Panc1 (cell line): ENCODE data around the gene LAMB2.

ENCODE experiments used
- POLR2AphosphoS5 ChIP-seq: IDR thresholded peaks from 2 replicates; pipeline ENCODE4 v1.6.1; 2012; ENCODE audit warnings: mild to moderate bottlenecking, low read depth, low read length, moderate library complexity
- REST ChIP-seq, 2 experiments: IDR thresholded peaks; 2 replicates each; pipeline ENCODE4 v1.6.1; 2011 to 2012; ENCODE audit warnings: low read depth in 2 of 2, control low read depth in 1 of 2, low read length in 1 of 2, mild to moderate bottlenecking in 1 of 2, moderate library complexity in 1 of 2; ENCODE audit not compliant: insufficient read depth in 1 of 2
- SIN3A ChIP-seq: IDR thresholded peaks from 2 replicates; pipeline ENCODE4 v1.6.1; 2012; ENCODE audit warnings: low read depth, mild to moderate bottlenecking, low read length, moderate library complexity, borderline replicate concordance; ENCODE audit not compliant: insufficient read depth
- TF ChIP-seq, protein P1 (sequence below): fragments of 450-650 bp; IDR thresholded peaks from 2 replicates; pipeline ENCODE4 v1.5.1; 2017; ENCODE audit warnings: mild to moderate bottlenecking

GRCh38 chr3:49172551-49173041 is 39.7 kb upstream of the LAMB2 start:
- TF ChIP-seq, protein P1, sequence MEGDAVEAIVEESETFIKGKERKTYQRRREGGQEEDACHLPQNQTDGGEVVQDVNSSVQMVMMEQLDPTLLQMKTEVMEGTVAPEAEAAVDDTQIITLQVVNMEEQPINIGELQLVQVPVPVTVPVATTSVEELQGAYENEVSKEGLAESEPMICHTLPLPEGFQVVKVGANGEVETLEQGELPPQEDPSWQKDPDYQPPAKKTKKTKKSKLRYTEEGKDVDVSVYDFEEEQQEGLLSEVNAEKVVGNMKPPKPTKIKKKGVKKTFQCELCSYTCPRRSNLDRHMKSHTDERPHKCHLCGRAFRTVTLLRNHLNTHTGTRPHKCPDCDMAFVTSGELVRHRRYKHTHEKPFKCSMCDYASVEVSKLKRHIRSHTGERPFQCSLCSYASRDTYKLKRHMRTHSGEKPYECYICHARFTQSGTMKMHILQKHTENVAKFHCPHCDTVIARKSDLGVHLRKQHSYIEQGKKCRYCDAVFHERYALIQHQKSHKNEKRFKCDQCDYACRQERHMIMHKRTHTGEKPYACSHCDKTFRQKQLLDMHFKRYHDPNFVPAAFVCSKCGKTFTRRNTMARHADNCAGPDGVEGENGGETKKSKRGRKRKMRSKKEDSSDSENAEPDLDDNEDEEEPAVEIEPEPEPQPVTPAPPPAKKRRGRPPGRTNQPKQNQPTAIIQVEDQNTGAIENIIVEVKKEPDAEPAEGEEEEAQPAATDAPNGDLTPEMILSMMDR: no peak
- TF ChIP-seq SIN3A (no peak), POLR2AphosphoS5 (no peak), REST (IDR thresholded peaks at IDR 0.05; ENCODE audit: insufficient read depth in 1 of 2, low read depth in 2 of 2, low read length in 1 of 2) (no peak)
